GM18520 (cell line): Measurements from ENCODE around the gene CD7.
A peak's percentile ranks its signal among the peaks of the same experiment; 100 is the strongest.

Source experiments
- ATAC-seq: cut with Tn5 transposase; IDR thresholded peaks from one replicate; pipeline ENCODE4 v1.9.1; 2021; ENCODE audit not compliant: unreplicated experiment

CD7 gene

DNA sequence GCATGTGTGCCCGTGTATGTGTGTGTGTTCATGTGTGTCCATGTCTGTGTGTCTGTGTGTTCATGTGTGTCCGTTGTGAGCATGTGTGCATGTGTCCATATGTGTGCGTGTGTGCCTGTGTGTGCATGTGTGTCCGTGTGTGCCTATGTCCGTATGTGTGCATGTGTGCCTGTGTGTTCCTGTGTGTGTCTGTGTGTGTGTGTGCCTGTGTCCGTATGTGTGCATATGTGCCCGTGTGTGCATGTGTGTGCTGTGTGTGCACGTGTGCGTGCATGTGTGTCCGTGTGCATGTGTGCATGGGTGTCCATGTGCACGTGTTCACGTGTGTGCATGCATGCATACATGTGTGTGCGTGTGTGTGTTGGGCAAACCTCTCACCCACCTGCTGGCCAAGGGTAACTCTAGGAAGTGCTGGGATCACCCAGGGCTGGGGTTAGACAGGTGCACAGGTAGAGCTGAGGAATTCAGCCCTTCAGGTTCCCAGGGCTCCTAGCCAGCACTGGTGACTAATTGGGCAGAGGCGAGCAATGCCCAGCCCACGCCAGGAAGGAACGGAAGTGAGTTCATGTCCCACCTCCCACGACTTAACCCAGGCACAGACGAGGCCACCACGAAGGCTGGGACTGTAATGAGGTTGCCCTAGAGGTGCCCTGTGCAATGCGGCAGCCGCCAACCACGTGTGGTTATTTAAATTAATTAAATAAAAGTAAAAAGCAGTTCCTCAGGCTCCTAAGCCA, 35.7 kb downstream of the CD7 start:
- no peak for ATAC-seq

DNA sequence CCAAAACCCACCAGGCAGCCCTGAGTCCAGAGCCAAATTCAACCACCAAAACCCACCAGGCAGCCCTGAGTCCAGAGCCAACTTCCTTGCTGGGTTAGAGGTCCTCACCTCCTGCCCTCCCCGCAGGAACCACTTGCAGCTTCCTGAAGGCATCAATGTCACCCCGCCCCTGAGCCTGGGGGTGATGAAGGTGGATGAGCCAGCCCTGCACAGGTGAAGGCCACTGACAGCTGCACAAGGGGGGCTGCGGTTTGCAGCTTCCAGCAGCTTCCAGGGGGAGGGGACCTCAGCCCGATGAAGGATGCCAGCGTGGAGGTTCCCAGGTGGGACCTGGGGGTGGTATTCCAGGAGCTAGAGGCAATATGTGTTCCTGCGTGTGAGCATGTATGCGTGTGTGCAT, 36.3 kb downstream of the CD7 start:
- no peak for ATAC-seq

DNA sequence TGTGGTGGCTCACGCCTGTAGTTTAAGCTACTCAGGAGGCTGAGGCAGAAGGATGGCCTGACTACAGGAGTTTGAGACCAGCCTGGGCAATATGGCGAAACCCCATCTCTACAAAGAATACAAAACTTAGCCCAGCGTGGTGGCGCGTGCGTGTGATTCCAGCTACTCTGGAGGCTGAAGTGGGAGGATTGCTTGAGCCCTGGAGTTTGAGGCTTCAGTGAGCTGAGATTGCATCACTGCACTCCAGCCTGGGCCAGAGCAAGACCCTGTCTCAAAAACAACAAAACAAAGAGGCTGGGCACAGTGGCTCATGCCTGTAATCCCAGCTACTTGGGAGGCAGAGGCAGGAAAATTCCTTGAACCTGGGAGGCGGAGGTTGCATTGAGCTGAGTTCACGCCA, 36.9 kb downstream of the CD7 start:
- ATAC-seq = no peak

DNA sequence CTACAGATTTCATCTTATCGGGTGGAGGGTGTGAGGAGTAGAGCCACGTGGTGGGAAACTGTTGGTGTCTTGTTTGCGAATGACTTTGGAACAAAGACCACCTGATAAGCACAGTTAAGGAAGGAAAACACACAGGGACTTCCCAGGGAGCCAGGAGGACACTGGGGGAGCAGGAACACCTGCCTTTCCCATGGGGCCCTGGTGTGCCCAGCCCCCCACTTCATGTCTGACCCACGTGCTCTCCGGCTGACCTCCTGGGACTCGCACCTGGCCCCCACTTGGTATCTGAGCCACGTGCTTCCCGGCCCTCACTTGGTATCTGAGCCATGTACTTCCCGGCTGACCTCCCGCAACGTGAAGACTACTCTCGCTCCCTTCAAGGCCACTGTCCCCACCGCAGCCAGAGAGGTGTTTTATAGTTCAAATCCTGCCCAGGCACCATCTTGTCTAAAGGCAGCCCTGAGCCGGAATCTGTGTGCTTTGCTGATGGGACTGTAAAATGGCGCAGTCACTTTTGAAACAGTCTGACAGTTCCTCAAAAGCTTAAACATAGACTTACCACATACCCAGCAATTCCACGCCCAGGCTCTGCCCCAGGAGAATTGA, 38.5 kb downstream of the CD7 start:
- no peak for ATAC-seq

DNA sequence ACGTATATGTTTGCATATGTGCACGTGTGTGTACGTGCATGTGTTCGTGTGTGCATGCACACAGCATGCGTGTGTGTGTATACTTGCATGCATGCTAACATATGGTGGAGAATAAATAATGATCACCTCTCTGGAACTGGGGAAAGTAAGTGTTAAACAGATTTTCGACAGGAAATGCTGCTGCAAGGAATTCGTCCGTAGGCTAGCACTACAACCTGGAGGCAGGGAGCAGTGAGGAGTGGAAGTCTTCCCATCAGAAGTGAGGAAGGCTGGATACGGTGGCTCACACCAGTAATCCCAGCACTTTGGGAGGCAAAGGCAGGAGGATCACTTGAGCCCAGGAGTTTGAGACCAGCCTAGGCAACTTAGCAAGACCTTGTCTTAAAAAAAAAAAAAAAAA, 39.1 kb downstream of the CD7 start:
- no peak for ATAC-seq

DNA sequence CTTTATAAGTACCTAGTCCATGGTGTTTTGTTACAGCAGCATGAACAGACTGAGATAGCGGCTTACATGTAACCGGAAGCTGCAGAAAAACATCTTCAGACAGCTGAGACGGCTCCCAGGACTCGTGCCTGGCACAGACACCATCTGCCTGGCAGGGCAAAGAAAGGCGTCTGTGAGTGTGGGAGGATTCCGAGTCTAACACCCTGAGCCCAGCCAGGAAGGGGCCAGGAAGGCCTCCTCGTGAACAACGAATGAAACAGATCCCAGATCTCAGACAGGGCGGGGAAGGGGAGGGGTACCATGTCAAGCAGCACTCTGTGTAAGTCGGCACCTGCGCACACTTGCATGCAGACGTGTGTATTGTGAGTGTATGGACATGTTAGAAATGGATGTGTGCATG, 39.6 kb downstream of the CD7 start:
- no peak for ATAC-seq

DNA sequence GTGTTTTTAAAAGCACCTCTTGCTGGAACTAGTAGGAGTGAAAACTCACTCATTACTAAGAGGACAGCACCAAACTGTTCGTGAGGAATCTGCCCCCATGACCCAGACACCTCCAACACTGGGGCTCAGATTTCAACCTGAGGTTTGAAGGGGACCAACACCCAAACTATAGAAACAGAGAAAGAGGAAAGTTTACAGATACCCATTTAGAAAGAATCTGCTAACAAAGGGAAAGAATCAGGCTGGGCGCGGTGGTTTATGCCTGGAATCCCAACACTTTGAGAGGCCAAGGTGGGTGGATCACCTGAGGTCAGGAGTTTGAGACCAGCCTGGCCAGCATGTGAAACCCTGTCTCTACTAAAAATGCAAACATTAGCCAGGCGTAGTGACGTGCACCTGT, 40.5 kb downstream of the CD7 start:
- ATAC-seq = no peak

DNA sequence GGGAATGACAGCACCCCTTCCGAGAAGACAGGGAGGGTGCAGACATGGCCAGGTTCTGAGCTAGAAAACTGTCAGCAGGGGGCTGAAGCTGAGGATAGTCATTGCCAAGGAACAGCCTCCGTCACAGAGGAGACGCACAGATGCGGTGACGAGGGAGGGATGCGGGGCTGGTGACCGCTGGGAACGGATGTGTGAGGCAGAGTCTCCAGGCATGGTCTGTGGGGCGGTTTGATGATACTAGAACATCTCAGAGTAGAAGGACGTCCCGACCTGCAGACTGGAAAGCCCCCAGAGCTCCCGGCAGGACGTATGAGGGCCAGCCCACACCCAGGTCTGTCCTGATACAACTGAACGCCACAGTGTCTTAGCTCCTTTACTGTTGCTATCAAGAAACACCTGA, 42.1 kb downstream of the CD7 start:
- ATAC-seq = no peak

DNA sequence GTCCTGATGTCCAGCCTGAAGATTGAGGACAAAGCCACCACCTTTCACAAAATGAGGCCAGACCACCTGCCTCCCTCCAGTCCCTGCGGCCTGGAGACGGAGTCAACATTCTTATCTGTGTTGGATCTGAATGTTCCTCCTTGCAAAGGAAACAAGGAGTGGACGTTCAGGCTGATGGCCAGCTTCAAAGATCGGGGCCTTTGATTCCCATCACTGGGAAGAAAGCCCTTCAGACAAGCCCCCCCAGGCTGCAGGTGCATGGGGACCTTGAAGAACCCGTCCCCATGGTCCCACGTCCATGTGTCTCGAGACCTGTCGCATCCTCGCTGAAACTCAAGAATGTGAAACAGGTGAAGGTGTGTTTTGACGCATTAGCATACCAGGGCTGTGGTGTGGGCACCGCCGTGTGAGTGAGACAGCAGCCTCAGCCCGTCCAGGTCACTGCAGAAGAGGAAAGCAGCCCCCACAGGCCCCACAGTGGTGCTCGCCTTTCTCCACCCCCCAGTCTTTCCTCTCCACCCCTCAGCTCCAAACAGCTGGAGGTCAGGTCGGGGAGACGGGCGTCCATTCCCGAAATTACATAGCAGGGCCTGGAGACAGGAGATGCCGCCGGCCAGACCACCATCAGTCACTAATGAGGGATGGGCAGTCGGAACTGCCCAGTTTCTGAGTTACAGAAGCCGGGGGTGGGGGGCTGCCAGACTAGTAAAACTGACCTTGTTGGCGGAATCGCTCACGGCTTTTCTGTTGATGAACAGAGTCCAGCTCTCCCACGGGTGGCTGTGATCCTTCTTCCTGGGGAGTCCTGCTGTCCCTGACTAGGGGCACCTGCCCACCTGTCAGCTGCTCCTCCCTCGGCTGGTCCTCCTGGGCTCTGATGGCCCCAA, 43.0 kb downstream of the CD7 start:
- no peak for ATAC-seq

DNA sequence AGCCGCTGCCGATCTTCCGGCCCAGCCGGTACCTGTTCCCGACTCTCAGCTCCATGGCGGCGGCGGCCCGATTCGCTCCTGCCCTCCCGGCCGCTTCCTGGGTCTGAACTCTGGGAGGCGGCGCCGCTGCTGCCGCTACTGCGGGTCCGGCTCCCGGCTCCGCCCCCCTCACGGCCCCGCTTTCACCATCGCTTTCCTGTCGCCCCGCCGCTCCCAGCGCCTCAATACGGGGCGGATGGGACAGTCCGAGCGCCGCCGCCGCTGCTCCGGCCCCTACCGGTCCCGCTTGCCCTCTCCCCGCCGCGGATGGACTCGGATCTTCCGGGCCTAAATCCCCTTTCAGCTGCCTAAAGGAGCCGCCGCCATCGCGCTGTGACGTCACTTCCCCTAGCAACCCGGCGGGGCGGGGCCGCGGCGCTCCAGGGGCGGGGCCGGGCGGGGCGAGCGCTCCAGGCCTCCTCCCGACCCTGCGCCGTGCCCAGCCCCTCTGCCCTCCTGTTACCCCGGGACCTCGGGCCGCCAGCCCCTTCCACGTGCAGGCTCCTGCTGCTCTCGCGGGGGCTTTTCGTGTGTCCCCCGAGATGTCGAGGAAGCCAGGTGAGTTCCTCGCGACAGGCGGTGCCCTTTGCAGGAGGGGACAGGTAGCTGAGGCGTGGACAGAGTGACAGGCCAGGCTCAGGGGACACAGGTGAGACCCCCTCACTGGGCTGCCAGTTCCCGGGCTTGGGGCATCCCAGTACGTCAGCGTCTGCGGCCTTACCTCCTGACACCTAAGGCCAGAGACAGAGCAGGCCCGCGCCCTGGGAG, 43.9 kb downstream of the CD7 start, which contains the start of gene CSNK1D:
CSNK1D (minus strand) TSS at position 374 of the 807 bp plus-strand sequence; CDS start at position 55, 319 bp downstream.
- peak; percentile 42 for ATAC-seq

DNA sequence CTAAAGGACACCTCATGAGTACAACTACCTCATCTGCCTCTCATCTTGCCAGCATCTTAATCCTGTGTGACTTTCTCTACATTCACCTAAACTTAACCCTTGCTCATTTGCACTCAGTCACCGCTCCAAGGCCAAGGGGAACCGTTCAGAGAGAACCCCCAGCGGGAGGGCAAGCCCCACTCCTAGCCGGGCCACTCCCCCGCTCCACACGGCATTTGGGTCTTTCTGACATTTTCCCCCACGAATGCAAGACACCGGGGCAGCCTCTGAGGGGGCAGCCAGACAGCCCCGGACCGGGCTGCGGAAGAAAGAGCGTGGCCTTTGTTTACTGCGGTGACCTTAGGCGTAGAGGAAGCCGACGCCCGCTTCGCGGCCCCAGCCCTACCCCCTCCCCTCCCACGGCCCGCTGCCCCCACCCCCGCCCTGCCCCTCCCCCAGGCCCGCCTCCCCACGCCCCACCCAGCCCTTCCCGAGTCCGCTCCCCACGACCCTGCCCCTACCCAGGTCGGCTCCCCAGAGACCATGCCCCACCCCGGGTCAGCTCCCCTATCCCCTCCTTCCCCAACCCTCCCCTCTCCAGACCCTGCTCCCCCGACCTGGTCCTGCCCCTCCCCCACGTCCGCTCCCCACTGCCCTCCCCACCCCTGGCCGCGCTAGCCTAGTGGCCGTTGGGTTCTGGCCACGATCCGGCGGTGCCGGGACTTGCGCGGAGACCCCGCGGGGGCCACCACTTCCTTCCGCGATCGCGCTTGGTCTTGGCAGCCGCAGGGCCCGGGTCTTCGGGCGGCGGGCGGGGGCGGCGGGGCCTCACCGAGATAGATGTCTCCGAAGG, 44.7 kb downstream of the CD7 start:
- no peak for ATAC-seq

DNA sequence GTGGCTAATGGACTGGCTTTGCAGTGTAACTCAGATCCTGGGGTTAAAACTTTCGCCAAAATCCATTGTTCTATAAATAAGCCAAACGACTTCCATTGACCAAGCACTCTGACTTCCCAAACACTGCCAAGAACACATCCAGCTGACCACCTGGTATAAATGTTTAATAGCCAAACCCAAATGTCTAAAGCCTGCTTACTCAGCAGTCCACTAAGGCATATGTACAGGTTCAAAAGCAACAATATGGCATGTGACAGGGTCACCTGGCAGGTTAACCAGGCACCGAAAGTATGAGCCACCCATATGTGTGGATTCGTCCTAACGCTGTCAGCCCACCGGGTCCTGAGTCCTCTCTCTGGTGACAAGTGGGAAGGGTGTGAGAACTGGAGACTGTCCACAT, 46.0 kb downstream of the CD7 start:
- ATAC-seq = no peak

DNA sequence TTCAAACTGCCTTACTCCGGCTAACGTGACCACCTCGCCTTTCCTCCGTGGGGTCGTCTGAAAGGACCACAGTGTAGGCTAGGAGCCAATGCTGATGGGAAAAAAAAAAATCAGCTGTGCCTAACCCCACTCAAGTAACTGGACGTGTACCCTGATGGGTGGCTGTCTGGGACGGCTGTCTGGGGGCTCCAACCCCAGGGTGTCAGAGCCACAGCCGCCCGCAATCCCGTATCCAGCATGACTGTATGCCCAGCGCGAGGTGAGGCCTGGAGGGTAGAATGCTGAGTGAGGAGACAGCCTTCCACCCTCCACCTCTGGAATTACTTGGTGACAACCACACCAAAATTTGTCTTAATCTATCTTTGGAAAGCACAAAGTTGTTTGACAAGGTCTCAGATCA, 46.8 kb downstream of the CD7 start:
- no peak for ATAC-seq

DNA sequence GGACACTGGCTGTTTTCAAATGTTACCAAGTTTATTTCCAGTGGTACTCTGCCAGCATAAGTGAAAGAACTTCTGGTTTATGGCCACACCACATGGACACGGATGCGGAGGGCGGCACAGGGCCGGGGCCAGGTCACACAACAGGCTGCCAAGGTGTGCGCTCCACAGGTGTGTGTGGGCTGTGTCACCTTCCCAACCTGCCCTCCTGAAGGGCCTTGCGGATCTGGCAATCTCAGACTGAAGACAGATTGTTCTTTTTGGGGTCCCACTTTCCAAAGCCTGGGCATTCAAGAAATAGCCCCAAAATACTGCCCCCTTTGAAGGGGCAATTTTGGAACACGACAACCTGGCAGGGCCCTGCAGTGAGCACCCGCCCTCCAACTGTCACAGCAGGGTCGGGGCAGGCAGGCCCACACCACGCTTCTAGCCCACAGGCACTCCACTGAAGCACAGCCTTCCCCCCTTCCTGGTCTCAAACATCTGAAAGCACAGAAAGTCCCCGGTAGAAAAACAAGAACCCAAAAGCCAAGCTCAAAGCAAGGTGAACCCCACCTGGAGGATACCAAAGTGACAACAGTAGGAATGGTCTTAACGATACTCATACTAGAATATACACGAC, 47.4 kb downstream of the CD7 start:
- no peak for ATAC-seq

DNA sequence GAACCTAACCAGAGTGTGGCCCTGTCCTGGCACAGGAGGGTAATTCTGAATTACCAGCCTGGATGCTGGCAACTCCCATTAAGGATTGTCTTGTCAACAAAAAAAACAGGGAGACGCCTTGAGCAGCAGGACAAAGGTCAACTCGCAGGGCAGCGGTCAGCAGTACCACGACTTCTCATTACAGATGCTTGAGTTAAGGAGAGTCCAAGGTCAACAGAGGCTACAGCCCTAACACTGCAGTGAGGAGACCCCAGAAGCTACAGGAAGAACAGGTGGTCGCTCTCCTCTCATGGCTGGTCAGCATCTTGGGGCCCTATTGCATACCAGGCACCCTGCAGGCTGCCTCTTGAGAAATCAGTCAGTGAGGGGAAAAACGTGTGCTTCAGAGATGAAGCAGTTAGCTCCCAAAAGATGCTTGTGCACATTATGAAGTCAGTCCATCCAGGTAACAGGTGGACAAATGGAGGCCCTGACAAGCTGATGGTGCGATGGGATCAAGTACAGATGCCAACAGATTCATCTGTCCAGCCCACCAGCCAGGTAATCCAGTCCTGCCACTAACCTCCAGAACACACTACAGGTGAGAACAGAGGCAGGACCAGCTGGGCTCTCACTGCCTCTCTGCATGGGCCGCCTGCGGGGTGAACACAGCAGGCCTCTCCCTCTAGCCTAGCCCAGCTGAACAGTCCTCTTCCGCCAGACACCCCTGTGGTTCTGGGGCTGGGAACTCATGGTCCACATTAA, 48.1 kb downstream of the CD7 start:
- no peak for ATAC-seq

DNA sequence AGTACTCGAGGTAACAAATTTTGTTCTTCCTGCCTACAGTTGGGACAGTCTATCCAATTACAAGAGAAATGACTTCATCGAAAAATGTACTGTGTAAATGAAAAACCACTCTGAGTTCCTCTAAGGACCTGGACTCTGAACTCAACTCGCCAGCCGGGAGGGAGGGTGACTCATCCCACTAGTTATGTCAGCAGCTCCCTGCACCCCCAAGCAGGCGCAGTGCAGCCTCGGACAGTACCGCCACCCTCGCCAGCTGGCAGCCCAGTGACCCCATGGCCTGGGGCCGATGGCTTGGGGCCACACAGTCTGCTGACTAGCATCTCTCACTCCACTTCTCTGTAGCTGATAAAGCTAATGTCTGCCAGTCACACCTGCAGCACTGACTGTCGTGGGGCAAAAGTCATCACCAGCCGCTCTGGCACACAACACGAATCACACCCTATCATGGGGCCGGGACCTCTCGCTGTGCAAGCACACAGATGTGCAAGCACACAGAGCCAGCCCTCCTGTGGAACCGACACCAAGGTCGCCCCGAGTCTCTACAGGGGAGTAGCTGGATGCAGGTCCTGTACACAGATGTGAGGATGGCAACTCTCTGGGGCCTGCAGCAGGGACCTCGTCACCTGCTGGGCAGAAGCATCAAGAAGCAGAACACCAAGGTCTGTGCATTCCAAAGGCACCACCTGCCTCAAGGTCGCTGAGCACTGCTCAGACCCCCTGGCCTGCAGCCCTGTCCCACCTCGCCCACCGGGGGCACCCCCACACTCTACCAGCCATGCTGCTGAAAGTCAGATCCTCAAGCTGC, 49.6 kb downstream of the CD7 start:
- ATAC-seq = no peak

DNA sequence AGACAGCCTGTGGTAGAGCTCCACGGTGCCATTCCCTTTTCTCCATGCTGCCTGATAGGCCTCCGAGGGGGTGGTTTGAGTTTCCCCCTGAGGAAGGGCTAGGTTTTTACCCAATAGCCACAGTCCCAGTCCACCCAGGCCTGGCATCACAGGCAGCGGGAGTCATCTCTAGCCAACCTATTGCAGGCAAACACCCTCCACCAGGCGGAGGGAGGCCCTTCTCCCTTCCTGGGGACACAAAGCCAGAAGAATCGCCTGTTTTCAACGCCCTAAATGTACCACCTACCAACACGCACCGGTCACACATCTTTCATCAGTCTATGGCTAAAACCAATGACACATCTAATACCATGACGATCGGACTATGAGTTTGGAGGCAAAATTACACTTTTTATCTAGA, 51.3 kb downstream of the CD7 start:
- ATAC-seq = no peak
